PC-9 (cell line): ENCODE measurements around the gene PLEKHA4. TPM values are rescaled to one million over a fixed set of nuclear protein-coding genes. Genes with fewer than 3 reads are reported as not detected.
"Not testable (repeated sequence)": the region's sequence is repeated elsewhere in the genome, so short reads cannot be mapped to it uniquely, and the experiment has no call there.

ENCODE experiments used
- BruUV-seq: library from RNA; stranded (reverse); fragments of 400-500 nt; replicated peaks from 2 replicates; lab custom pipeline; 2021; lab: Mats Ljungman, UMichigan
- CTCF ChIA-PET: fragments of 300-600 bp; sonication (Branson Sonifier 250); formaldehyde crosslinking; loops from one replicate; lab custom pipeline; 2022; ENCODE audit warnings: antibody characterized with exemption; lab: Charles Lee
- POLR2A ChIA-PET: fragments of 300-600 bp; sonication (Branson Sonifier 250); formaldehyde crosslinking; loops from one replicate; lab custom pipeline; 2022; ENCODE audit warnings: antibody characterized with exemption; ENCODE audit not compliant: unreplicated experiment; lab: Charles Lee
- DNase-seq, 2 experiments: peaks; one replicate each; pipeline versions ENCODE4 v3.0.0 to v3.0.0-alpha.2; 2015 to 2022; ENCODE audit warnings: mixed read lengths in 1 of 2
- H2AFZ ChIP-seq: fragments of 200-600 bp; sonication (generic); 2 replicates; pipeline ENCODE4 v1.8.1; 2017; ENCODE audit warnings: antibody characterized with exemption
- H3F3A ChIP-seq: fragments of 200-600 bp; sonication (generic); 2 replicates; pipeline ENCODE4 v1.8.1; 2017; ENCODE audit warnings: antibody characterized with exemption, mild to moderate bottlenecking, low read depth; ENCODE audit not compliant: insufficient read depth
- H3K27ac ChIP-seq: fragments of 200-600 bp; sonication (generic); 2 replicates; pipeline ENCODE4 v1.6.1; 2016; ENCODE audit warnings: mixed run types
- H3K27me3 ChIP-seq: fragments of 200-600 bp; sonication (generic); 2 replicates; pipeline ENCODE4 v1.6.1; 2016; ENCODE audit warnings: low read depth, mixed run types; ENCODE audit not compliant: insufficient read depth
- H3K36me3 ChIP-seq: fragments of 200-600 bp; sonication (generic); 2 replicates; pipeline ENCODE4 v1.6.1; 2016; ENCODE audit warnings: low read depth, mixed run types
- H3K4me1 ChIP-seq: fragments of 200-600 bp; sonication (generic); replicated peaks from 2 replicates; pipeline ENCODE4 v1.6.1; 2016; ENCODE audit warnings: mixed run types; ENCODE audit not compliant: insufficient read depth
- H3K4me2 ChIP-seq: fragments of 200-600 bp; sonication (generic); 2 replicates; pipeline ENCODE4 v1.6.1; 2017; ENCODE audit warnings: mixed run types
- H3K4me3 ChIP-seq: fragments of 200-600 bp; sonication (generic); 2 replicates; pipeline ENCODE4 v1.6.1; 2016; ENCODE audit warnings: mixed run types
- H3K79me2 ChIP-seq: fragments of 200-600 bp; sonication (generic); 2 replicates; pipeline ENCODE4 v1.6.1; 2017; ENCODE audit warnings: low read depth, mixed run types
- H3K9me2 ChIP-seq: fragments of 200-600 bp; sonication (generic); 2 replicates; pipeline ENCODE4 v1.8.1; 2017; ENCODE audit warnings: mild to moderate bottlenecking; ENCODE audit not compliant: insufficient read depth
- H3K9me3 ChIP-seq: fragments of 200-600 bp; sonication (generic); 2 replicates; pipeline ENCODE4 v1.8.1; 2016; ENCODE audit warnings: low read depth; ENCODE audit not compliant: insufficient read depth
- H4K20me1 ChIP-seq: fragments of 200-600 bp; sonication (generic); 2 replicates; pipeline ENCODE4 v1.8.1; 2017; ENCODE audit not compliant: insufficient read depth
- EZH2 ChIP-seq: fragments of 200-600 bp; sonication (generic); IDR thresholded peaks from 2 replicates; pipeline ENCODE4 v1.8.0; 2017; ENCODE audit warnings: antibody characterized with exemption, low read depth
- intact Hi-C: fragments of 100-400 bp; cut with micrococcal nuclease; formaldehyde crosslinking; loops from one replicate; pipeline ENCODE4 v1.10.0; 2022; ENCODE audit not compliant: unreplicated experiment
- total RNA-seq: library from RNA; stranded (reverse); gene quantifications from 2 replicates; pipeline ENCODE4 v1.2.3, GENCODE V29; 2021
- TF ChIP-seq, protein P1 (sequence below): fragments of 200-600 bp; sonication (generic); conservative IDR thresholded peaks from 2 replicates; pipeline ENCODE4 v1.6.1; 2017; ENCODE audit warnings: mixed run types, antibody characterized with exemption, mild to moderate bottlenecking, moderate library complexity

The PLEKHA4 gene
- total RNA-seq, 1 experiment from 2014 or later: 0.79 TPM

DNA sequence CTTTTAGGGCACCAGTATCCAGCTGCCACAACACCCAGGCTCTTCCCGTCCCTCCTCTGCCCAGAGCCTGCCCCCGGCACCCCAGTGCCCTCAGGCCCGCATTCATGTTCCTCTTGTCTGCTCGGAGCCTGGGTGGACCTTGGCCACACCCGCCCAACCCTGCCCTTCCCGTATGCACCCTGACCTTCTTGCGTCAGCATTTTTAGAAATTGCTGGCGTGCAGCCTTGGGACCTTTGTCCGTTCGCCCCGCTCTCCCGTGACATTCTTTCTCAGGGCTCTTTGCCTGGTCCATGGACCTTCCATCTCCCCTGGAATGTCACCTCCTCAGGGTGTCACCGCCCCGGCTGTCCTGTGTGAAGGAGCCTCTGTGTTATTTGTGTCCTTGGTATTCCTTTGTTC is 39.3 kb upstream of the PLEKHA4 start:
- no peaks in the 10 kb centered on the region for H4K20me1 ChIP-seq
- H3K27ac ChIP-seq: no peak overlapping the region
- CTCF ChIA-PET: no interaction called here

DNA sequence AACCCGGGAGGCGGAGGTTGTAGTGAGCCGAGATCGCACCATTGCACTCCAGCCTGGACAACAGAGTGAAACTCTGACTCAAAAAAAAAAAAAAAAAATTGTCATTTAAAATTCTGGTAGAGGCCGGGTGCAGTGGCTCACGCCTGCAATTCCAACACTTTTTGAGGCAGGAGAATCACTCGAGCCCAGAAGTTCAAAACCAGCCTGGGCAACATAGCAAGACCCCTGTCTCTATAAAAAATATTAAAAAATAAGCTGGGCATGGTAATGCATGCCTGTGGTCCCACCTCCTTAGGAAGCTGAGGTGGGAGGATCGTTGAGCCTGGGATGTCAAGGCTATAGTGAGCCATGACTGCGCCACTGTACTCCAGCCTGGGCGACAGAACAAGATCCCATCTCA is 37.9 kb upstream of the PLEKHA4 start:
- Histone ChIP-seq H3K9me2 (no peaks in the 10 kb centered on the region), H3K4me1 (0 out of 2 replicates have a peak, but pooled peaks cover under 1% of the 10 kb centered on the region), H2AFZ (no peak overlapping the region), H3K27me3 (no peaks in the 10 kb centered on the region), H4K20me1 (no peaks in the 10 kb centered on the region), H3K9me3 (no peaks in the 10 kb centered on the region), H3K4me2 (no peak overlapping the region), H3K36me3 (peaks cover 16% of the 10 kb centered on the region), H3K4me3 (no peak overlapping the region), H3F3A (no peaks in the 10 kb centered on the region; the same call in 1 of the 2 replicates), H3K79me2 (peaks cover 10% of the 10 kb centered on the region), H3K27ac (no peak overlapping the region)
- no peak for DNase-seq
- intact Hi-C loops: no loop called here
- no TSS peak for BruUV-seq
- ChIA-PET CTCF (no interaction called here), POLR2A (no interaction called here)
- TF ChIP-seq, protein P1, sequence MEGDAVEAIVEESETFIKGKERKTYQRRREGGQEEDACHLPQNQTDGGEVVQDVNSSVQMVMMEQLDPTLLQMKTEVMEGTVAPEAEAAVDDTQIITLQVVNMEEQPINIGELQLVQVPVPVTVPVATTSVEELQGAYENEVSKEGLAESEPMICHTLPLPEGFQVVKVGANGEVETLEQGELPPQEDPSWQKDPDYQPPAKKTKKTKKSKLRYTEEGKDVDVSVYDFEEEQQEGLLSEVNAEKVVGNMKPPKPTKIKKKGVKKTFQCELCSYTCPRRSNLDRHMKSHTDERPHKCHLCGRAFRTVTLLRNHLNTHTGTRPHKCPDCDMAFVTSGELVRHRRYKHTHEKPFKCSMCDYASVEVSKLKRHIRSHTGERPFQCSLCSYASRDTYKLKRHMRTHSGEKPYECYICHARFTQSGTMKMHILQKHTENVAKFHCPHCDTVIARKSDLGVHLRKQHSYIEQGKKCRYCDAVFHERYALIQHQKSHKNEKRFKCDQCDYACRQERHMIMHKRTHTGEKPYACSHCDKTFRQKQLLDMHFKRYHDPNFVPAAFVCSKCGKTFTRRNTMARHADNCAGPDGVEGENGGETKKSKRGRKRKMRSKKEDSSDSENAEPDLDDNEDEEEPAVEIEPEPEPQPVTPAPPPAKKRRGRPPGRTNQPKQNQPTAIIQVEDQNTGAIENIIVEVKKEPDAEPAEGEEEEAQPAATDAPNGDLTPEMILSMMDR: no peak
- no peak for TF ChIP-seq EZH2

More for the DNA sequence above, 39.3 kb upstream of the PLEKHA4 start:
- Histone ChIP-seq H3K4me3 (no peak overlapping the region), H3K9me2 (no peaks in the 10 kb centered on the region), H3K4me2 (no peak overlapping the region), H3K4me1 (no peaks in the 10 kb centered on the region), H3K27me3 (no peaks in the 10 kb centered on the region), H3K36me3 (peaks cover 15% of the 10 kb centered on the region), H2AFZ (no peak overlapping the region), H3K9me3 (no peaks in the 10 kb centered on the region), H3F3A (no peaks in the 10 kb centered on the region; the same call in 1 of the 2 replicates), H3K79me2 (no peaks in the 10 kb centered on the region)
- DNase-seq: no peak
- POLR2A ChIA-PET: no interaction called here
- intact Hi-C loops: no loop called here
- no TSS peak for BruUV-seq
- no peak for TF ChIP-seq EZH2
- TF ChIP-seq, protein P1: no peak

DNA sequence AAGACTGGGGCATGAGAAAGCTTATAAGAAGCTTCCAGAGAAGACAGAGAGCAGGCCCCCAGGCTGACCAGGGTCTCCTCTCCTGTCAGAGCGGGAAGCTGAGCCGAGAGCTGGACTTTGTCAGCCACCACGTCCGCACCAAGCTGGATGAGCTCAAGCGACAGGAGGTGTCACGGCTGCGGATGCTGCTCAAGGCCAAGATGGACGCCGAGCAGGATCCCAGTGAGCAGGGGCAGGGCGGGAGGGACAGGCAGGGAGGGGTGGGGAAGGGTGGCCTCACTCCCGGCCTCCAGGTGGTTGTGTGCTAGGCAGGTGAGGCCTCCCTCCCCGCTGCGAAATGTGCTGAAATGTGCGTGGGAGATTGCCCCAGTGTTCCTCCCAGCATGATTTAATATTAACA is 37.2 kb upstream of the PLEKHA4 start:
- intact Hi-C loops: no loop called here
- Histone ChIP-seq H3K36me3 (peaks cover 11% of the 10 kb centered on the region), H3K79me2 (peaks cover 16% of the 10 kb centered on the region), H3K4me3 (no peak overlapping the region), H3K9me3 (no peaks in the 10 kb centered on the region), H3F3A (no peaks in the 10 kb centered on the region; the same call in 1 of the 2 replicates), H3K4me1 (peaks cover 7% of the 10 kb centered on the region; the same call in 1 of the 2 replicates), H3K27me3 (no peaks in the 10 kb centered on the region), H3K27ac (no peak overlapping the region), H4K20me1 (no peaks in the 10 kb centered on the region), H3K9me2 (no peaks in the 10 kb centered on the region), H3K4me2 (no peak overlapping the region), H2AFZ (no peak overlapping the region)
- DNase-seq: no peak
- TF ChIP-seq, protein P1: no peak
- no peak for TF ChIP-seq EZH2
- POLR2A ChIA-PET: no interaction called here
- BruUV-seq: no TSS peak
- CTCF ChIA-PET: no interaction called here

DNA sequence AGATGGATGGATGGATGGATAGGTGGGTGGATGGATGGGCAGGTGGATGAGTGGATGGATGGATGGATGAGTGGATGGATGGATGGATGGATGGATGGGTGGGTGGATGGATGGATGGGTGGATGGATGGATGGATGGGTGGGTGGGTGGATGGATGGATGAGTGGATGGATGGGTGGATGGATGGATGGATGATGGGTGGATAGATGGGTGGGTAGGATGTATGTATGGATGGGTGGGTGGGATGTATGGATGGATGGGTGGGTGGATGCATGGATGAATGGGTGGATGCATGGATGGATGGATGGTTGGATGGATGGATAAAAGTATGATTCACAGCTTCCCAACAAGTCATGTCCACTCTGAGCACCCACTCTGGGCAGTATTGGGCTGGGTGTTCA is 35.4 kb upstream of the PLEKHA4 start:
- intact Hi-C loops, H3K27me3 ChIP-seq, H3K9me2 ChIP-seq, H3K4me2 ChIP-seq, H4K20me1 ChIP-seq, DNase-seq, H3K9me3 ChIP-seq, H2AFZ ChIP-seq, H3K27ac ChIP-seq, BruUV-seq, CTCF ChIA-PET, POLR2A ChIA-PET, H3K36me3 ChIP-seq, H3K4me3 ChIP-seq: not testable (repeated sequence)
- Histone ChIP-seq H3F3A (peaks cover 12% of the 10 kb centered on the region), H3K79me2 (peaks cover 20% of the 10 kb centered on the region), H3K4me1 (peaks cover 15% of the 10 kb centered on the region)

DNA sequence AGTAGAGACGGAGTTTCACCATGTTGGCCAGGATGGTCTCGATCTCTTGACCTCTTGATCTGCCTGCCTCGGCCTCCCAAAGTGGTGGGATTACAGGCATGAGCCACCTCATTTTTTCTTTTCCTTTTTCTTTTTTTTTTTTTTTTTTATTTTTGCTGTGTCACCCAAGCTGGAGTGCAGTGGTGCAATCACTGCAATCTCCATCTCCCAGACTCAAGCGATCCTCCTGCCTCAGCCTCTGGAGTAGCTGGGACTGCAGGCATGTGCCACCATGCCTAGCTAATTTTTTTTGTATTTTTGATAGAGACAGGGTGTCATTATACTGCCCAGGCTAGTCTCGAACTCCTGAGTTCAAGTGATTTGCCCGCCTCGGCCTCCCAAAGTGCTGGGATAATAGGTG is 33.9 kb upstream of the PLEKHA4 start:
- H2AFZ ChIP-seq, H3K27ac ChIP-seq, CTCF ChIA-PET, BruUV-seq, H3K36me3 ChIP-seq, DNase-seq, intact Hi-C loops, H4K20me1 ChIP-seq, H3K9me2 ChIP-seq, H3K4me3 ChIP-seq, H3K9me3 ChIP-seq, H3K27me3 ChIP-seq, H3K4me2 ChIP-seq: not testable (repeated sequence)
- POLR2A ChIA-PET: interaction anchor here (0.7 kb wide), 1 partner anchor 30 kb away, joined by 4 read pairs; no protein-coding TSS in a partner anchor
- H3K79me2 ChIP-seq: peaks cover 20% of the 10 kb centered on the region
- peaks cover 12% of the 10 kb centered on the region for H3F3A ChIP-seq
- peaks cover 15% of the 10 kb centered on the region for H3K4me1 ChIP-seq
